T-helper 2 cell (primary cell): ENCODE measurements around the gene EMC6.
A peak's percentile ranks its signal among the peaks of the same experiment; 100 is the strongest.

Experiments used
- DNase-seq, 5 experiments: peaks; one replicate each; pipeline versions ENCODE4 v3.0.0 to v3.0.0-alpha.2; 2012 to 2022
- total RNA-seq, 2 donors: gene quantifications; one replicate each; lab custom pipeline; 2026; lab: John Stamatoyannopoulos, UW

Gene EMC6
- 11.8 to 12.7 reads per million in 2 donors for total RNA-seq

DNA sequence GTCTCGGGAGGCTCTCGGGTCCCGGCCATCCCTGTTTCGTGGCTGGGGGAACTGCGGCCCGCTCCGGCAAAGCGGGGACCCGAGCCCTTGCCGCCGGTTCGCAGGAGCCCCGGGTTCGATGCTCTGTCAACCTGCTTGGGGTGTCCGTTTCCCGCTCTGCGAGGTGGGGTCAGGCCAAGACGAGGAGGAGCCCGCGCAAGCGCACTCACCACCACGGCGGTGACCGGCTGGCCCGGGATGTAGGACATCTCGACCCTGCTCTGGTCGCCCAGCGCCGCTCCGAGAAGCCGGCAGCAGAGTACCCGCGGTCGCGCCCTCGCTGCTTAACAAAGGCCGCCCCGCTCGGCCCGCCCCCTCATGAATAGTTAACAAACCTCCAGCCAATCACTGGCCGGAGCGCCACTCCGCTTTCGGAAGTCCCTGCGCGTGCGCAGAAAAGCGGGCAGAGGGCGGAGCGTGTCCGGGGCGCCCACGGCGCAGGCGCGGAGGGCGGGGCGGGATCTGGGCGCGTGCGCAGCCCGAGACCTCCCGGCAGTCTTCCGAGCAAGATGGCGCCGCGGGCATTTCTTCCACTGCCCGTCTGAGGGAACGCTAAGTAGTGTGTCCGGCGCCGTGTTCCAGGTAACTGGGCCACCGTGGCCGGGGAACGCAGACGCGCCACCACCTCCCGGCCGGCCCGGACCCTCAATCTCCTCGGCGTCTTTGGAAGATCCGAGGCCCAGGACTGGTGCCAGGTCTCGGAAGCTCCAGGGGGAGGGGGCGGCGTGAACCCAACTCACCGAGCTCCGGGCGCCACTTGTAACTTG is at the start of gene EMC6, which contains the start of gene TAX1BP3:
Gene EMC6 (plus strand): TSS at position 534 of the 806 bp plus-strand sequence. CDS start 335 bp downstream, outside the sequence.
Gene TAX1BP3 (minus strand): TSS at position 300 of the 806 bp plus-strand sequence. CDS start 52 bp downstream, at position 248.
- DNase-seq = peak; percentile 95 to 98 (median 97)

DNA sequence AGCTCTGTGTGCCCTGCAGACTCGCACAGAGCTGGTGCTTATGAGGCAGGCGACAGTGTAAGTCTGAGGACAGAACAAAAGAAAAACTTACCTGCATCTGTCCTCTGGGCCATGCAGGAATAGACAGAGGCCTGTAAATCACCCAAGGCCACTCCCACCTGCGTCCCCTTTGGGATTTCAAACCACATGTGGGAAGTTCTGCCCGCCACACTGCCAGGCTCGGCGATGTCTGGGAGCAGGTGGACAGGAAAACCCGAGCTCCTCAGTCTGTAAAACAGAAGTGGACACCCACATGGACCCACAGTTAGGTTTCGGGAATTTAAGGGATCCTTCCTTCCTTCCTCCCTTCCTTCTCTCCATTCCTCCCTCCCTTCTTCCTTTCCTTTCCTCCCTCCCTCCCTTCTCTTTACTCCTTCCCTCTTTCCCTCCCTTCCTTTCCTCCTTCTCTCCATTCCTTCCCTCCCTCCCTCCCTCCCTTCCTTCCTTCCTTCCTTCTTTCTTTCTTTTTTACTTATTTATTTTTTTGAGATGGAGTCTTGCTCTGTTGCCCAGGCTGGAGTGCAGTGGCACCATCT is 47.4 kb upstream of the EMC6 start:
- no peak for DNase-seq

DNA sequence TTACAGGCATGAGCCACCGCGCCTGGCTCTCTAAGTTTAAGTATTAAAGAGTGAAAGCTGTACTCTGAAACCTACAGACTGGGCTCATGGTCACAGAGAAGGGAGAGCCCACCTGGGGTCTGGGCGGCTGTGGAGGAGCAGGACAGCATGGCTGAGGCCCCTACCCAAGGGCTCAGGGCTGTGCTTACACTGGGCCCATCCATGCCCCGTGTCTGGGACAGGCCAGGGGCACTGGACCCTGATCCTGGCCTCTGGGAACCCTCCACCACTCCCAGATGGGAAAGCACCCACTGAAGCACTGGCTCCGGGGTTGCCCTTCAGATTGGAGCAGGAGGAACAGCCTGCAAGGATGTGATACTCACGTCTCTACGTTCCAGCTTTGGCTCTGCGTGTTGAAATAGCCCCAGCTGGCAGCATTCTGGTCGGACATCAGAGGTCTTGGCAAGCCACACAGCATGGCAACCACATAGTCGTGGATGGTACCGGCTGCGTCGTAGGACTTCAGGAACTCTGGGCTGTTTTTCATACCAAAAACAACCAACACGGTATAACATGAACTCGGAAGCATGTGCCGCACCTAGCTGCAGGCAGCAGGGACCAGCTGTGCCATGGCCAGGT is 45.5 kb upstream of the EMC6 start:
- no peak for DNase-seq

DNA sequence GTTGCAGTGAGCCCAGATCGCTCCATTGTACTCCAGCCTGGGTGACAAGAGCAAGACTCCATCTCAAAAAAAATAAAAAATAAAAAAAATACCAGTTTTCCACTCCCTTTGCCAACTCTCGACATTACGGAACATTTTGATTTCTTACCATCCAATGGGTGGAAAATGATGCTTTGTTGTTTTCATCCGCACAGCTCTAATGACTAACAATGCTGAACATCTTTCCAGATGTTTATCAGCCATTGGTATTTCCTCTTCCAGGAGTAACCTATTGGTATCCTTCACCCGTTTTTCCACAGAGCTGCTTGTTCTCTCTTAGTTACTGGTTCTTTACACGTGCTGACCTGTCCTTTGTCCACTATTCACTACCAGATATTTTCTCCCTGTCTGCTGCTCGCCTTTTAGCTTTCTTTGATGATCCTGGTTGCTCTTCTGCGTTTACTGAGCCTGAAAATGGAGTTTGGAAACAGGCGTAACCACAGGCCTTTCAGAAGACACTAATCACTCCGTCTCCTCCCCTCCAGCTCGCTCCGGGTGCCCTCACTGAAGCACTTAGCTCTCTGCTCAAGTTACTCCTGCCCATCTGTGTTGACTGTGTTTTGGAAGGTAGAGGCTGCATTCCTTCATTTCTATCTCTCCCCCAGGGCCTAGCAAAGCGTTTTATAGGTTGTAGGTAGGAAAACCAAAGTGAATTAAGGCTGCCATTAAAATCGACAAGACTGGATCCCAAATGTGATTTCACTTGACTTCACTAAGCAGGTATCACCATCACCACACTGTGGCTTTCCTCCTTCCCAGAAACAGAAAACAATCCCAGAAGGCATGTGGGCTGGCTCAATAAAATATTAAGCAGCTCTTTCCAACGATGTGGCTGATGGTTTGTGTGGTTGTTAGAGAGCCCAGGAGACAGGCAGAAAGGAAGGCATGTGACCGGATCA is 41.5 kb upstream of the EMC6 start:
- DNase-seq = no peak

DNA sequence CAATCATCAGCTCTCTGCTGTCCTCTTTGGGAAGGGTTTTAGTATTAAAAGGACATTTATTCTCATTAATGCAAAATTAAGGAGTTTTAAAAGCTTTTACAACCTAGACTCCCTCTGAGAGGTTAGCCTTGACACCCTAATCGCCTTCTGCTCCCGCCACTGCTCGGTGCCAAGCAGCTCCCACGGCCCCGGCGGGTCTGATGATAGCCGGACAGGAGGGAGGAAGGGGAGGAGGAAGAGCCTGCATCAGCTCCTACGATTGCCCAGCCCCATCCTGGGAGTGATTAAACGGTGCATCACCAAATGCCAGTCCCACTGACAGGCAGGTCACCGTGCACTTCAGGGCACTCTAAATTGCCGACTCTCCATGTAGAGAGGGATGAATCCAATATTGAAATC is 40.8 kb upstream of the EMC6 start:
- no peak for DNase-seq

DNA sequence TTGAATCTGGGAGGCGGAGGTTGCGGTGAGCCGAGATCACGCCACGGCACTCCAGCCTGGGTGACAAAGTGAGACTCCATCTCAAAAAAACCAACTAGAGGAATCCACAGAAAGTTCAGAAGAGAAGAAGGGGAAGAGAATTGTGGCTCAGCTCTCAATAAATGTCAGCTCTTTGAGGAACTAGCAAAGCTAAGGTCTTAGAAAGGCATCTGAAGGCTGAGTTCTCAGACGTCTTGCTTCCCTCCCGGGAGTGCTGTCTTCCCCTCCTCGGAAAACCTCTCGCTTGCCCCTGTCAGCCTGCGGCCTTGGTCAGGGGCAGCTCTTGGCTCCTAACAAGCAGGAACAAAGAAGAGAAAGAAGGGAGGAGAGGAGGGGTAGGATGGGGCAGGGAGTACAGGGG is 37.8 kb upstream of the EMC6 start:
- DNase-seq = no peak

DNA sequence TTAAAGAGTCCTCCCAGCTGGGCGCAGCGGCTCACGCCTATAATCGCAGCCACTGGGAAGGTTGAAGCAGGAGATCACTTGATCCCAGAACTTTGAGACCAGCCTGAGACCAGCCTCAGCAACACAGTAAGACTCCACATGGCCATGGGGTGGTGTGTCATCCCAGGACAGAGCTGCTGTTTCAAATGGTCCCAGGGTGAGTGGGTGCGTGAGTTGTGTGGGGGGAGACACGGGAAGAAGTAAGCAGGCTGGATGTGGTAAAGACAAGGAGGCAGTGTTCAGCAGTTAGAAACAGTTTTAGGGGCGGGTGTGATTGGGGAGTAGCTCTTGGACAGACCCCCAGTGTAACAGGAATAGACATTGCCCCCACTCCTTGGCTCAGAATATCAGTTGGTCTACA is 36.3 kb upstream of the EMC6 start:
- no peak for DNase-seq

DNA sequence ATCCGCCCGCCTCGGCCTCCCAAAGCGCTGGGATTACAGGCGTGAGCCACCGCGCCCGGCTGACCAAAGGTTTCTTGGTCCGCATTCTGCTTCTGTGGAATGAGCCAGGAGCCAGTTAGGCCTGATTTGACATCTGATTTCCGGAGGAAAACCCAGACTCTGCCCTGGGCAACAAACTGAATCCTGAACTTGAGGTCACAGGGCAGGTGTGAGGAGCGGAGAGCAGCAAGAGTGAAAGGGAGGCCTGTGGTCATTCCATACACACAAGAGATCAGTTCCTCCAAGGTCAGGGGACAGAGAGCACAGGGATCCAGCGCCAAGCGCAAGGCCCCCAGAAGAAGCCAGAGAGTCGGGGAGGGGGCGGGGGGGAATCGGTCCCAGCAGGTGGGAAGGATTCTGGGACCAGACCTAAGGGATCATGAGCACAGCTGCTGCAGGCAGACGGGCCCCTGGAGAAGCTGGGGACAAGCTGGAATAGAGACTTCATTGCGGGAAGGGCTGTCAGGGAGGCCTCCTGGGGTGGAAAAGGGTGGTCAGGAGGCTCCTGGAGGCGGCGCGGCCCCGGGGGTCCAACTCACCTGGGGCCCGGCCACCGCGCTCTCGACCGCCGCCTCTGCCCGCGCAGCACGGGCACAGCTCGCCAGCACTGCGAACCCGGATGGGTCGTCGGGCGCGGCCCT is 33.0 kb upstream of the EMC6 start:
- no peak for DNase-seq

DNA sequence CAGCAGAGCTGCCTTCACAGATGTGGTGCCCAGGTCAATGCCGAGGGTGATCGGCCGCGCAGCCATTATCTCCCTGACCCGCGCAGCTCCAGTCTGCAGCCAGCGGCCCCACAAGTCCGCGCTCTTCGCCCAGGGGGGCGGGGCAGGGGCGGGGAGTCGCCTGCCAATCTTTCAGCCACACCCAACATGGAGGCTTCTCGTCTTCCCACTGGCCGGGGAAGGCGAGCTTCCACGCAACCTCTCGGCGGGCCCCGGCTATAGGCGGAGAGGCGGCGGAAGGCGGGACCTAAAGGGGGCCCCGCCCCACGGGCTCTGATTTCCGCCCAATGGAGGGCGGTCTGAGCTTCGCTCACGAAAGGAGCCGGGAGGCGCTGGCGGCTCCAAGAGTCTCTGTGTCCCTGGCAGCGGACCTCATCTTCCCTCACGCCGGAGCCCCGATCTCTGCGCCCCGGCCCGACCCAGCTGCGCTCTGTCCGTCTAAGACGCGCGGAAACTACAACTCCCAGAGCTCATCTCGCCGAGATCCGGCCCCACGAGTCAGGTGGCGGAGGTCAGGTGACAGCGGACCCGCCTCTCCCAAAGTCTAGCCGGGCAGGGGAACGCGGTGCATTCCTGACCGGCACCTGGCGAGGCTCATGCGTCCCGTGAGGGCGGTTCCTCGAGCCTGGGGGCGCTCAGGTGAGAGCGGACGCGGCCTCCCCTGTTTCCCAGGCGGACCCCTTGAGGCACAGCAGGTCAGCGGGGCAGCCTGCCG is 32.3 kb upstream of the EMC6 start, which contains the start of the genes CTNS and SHPK:
Gene CTNS (plus strand): TSS at position 607 of the 754 bp plus-strand sequence. CDS start 3,447 bp downstream, outside the sequence.
Gene SHPK (minus strand): TSS at position 97 of the 754 bp plus-strand sequence. CDS start 31 bp downstream, at position 66.
- DNase-seq = peak; percentile 88 to 96 (median 89)

DNA sequence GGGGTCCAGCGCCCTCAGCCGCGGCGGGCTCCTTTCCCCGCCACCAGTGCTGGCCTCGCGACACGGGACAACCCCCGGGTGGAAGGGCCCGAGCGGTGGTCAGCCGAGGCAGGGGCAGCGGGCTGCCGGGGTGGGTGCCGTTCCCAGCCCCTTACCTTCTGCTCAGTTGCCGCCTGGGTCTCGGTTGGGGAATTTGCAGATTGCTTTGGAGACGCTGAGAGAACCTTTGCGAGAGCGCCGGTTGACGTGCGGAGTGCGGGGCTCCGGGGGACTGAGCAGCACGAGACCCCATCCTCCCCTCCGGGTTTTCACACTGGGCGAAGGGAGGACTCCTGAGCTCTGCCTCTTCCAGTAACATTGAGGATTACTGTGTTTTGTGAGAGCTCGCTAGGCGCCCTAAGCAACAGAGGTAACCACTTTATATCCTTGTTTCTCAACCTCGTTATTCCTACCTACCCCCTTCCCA is 31.7 kb upstream of the EMC6 start:
- peak in 1 of 5 experiments; percentile 26 for DNase-seq

DNA sequence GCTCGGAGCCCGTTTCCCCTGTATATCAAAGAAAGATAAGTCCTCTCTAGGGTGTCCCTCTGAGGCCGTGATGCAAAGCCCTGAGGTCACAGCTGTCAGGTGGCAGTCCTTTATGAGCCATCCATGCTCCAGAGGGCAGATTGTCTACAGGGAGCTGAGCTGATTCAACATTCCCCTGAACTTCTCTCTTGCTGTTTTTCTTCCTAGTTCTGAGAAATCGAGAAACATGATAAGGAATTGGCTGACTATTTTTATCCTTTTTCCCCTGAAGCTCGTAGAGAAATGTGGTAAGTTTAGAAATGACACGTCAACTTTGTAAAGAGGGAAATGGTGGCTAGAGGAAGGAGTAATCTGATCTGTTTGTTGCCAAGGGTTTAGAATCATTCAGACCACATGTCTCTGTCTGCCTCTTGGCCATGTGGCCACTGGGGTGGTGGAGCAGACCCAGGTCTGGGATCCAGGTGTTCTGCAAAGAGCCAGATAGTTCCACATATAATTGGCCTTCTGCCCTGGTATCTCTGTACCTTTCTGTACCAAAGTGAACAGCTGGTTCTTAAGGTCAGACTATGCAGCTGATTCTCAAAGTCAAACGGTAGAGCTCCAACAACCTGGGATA is 28.5 kb upstream of the EMC6 start:
- DNase-seq = peak in 2 of 5 experiments; percentile 18 to 81

DNA sequence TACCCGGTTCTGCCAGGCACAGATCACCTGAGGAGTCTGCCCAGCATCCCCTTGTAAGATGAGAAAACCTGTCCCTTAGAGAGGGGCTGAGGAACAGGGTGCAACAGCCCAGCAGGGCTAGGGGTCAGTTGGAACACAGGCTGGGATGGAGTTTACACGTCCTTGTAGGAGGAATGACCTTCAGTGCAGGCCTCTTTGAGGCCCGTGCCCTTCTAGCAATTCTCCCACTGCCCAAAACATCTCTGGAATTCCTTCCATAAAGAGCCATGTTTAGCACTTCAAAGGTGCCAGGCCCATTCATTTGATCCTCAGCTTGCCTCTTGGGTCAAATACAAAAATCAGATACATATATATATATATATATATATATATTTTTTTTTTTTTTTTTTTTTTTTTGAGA is 27.6 kb upstream of the EMC6 start:
- DNase-seq = no peak

DNA sequence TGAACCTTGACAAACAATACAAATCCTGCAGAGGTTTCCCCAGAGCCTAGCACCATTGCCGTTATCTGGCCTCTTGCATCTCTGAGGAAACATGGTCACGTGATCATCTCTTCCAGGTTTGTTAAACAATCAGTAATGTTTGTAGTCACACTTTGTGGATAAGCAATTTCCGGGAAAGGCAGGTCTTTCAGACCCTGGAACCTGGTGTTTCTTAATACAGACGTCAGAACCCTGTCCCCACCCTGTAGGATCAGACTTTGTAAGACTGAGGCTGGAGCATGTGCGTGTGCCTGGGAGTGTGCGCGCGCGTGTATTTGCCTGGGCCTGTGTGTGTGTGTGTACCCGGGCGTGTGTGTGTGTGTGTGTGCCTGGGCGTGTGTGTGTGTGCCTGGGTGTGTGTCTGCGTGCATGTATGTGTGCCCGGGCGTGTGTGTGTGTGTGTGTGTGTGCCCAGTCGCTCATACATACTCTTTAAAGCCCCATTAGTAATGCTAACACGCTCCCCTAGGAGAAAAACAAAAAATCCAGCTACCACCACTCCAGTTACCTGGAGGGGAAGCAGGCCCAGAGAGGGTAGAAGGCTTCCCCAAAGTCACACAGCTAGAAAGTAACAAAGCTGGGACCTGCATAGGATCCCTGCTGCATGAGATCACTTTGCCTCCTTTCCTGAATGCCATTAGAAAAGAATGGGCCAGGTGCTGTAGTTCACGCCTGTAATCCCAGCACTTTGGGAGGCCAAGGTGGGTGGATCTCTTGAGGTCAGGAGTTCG is 26.7 kb upstream of the EMC6 start:
- DNase-seq = peak in 1 of 5 experiments; percentile 30

DNA sequence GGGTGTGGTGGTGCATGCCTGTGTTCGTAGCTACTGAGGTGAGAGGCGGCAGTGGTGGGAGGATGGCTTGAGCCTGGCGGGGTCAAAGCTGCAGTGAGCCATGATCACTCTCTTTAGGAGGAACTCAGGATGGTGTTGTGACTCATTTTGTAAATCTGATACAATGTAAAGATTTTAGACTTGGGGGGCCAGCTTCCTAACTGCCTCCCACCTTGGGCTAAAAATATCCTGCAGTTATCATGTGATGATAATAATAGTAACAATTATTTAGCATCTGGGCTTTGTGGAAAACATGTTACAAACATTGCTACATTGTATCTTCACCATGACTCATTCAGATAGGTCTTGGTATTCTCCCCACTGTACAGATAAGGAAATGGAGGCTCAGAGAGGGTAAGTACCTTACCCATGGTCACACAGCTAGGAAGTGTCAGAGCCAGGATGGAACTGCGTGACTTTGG is 24.7 kb upstream of the EMC6 start:
- DNase-seq = peak in 1 of 5 experiments; percentile 67

DNA sequence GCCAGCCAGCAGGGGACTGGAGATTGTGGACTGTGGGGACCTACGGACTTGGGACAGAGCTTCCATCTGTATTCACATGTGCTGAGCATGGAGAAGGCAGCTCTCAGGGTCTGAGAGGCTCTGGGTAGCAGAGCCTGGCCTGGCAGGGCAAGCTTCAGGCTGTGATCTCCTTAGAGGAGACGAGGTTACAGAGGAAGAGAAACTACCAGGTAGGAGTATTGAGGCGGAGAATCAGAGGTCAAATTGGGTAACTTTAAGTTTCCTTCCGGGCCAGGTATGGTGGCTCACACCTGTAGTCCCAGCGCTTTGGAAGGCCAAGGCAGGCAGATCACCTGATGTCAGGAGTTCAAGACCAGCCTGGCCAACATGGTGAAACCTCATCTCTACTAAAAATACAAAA is 23.3 kb upstream of the EMC6 start:
- no peak for DNase-seq

DNA sequence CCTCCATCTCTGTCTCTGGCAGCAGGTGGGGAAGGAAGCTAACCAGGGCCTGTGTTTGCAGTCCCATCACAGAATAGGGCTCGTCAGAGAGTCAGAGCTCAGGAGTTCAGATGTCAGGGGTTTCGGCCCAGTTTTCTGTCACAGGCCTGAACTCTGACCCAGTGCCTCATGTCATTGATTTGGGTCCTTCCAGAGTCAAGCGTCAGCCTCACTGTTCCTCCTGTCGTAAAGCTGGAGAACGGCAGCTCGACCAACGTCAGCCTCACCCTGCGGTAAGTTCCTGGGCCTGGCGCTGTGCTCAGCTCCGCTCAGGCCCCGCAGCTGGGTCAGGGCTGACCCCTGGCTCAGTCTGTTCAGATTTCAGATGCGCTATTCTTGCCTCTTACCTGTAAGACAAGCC is 21.4 kb upstream of the EMC6 start:
- no peak for DNase-seq

DNA sequence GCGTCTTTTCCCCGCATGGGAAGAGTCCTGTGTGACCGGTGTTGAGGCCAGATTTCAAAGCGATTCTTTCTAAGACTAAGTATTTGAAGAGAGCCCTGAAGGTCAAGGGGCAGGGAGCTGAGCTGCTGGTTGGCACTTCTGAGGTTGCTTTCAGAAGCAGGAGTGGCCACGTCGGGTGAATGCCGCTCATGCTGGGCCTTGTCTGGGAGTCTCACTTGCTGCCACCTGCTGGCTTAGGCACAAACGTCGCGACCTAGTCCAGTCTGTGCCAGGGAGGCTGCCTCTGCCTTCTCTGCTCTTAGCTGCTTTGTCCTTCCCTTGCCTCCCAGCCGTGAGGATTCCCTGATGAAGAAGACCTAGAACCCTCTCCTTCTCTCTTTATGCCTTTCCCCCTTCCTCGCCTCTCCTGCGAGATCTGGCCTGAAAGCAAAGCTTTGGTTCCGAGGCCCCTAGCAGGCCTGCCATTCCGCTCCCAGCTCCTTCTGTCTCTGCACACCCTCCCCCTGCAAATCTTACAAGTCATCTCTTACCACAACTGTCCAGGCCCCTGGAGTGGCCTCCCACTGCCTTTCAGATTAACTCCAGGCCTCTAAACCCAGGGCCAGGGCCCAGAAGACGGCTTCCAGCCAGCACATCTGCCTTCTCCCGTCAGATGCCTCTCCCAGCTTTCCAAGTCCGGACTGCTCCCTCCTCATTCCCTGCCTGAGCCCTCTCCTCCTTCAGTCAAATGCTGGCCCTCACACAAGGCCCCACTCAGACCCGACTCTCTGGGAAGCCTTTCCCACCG is 20.6 kb upstream of the EMC6 start:
- DNase-seq = peak in 1 of 5 experiments; percentile 75

DNA sequence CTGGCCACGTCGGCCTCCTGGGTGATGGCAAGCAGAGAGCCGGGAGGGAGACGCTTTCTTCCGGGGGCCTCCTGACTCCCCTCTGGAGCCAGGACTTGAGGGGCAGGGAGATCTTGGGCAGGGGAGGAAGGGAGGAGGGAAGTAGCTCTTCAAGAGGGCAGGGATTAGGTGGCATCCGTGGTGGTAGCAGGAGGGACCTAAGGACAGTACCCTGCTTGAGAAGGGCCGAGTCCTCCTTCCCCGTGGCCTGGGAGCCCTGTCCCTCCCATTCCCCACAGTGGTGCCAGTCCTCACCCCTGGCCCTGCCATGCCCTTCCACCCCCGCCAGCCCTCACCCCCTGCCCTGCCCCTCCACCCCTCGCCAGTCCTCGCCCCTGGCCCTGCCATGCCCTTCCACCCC is 12.8 kb upstream of the EMC6 start:
- DNase-seq = no peak
